Trophoblast cell (in vitro differentiated cells and primary cell): ENCODE measurements around the gene PLXNA3.

Source experiments
- DNase-seq, 2 donors: peaks; one replicate each; pipeline ENCODE4 v3.0.0-alpha.2; 2016
- H2AFZ ChIP-seq: 2 replicates; pipeline ENCODE4 v1.6.1; 2013; ENCODE audit warnings: low read length, moderate library complexity, mild to moderate bottlenecking; ENCODE audit not compliant: insufficient read depth, poor library complexity
- H2AK5ac ChIP-seq: 2 replicates; pipeline ENCODE4 v1.6.1; 2013; ENCODE audit warnings: mild to moderate bottlenecking, low read length
- H2BK120ac ChIP-seq: 2 replicates; pipeline ENCODE4 v1.6.1; 2013; ENCODE audit warnings: low read length, mild to moderate bottlenecking, moderate library complexity; ENCODE audit not compliant: insufficient read depth, poor library complexity
- H2BK12ac ChIP-seq: 2 replicates; pipeline ENCODE4 v1.6.1; 2013; ENCODE audit warnings: mild to moderate bottlenecking, low read length, moderate library complexity
- H2BK5ac ChIP-seq: 2 replicates; pipeline ENCODE4 v1.6.1; 2013; ENCODE audit warnings: low read length, low read depth, moderate library complexity, mild to moderate bottlenecking; ENCODE audit not compliant: poor library complexity
- H3K14ac ChIP-seq: 2 replicates; pipeline ENCODE4 v1.6.1; 2013; ENCODE audit warnings: mild to moderate bottlenecking, low read length
- H3K18ac ChIP-seq: 2 replicates; pipeline ENCODE4 v1.6.1; 2013; ENCODE audit warnings: mild to moderate bottlenecking, low read length
- H3K23ac ChIP-seq: 2 replicates; pipeline ENCODE4 v1.6.1; 2013; ENCODE audit warnings: low read length
- H3K27ac ChIP-seq: 2 replicates; pipeline ENCODE4 v1.5.1; 2013; ENCODE audit warnings: low read depth, mild to moderate bottlenecking, inconsistent platforms, low read length, moderate library complexity
- H3K27me3 ChIP-seq: 2 replicates; pipeline ENCODE4 v1.6.1; 2013; ENCODE audit warnings: inconsistent platforms, mild to moderate bottlenecking, low read length, moderate library complexity; ENCODE audit not compliant: insufficient read depth
- H3K36me3 ChIP-seq, 2 experiments: 1 replicate in 1 of 2; 2 replicates in 1 of 2; pipeline ENCODE4 v1.6.1; 2013; ENCODE audit warnings: low read length in 2 of 2, mild to moderate bottlenecking in 2 of 2, moderate library complexity in 1 of 2; ENCODE audit not compliant: insufficient read depth in 2 of 2, control insufficient read depth in 1 of 2
- H3K4ac ChIP-seq: 2 replicates; pipeline ENCODE4 v1.6.1; 2013; ENCODE audit warnings: low read depth, mild to moderate bottlenecking, low read length, moderate library complexity
- H3K4me1 ChIP-seq, 2 experiments: 1 replicate in 1 of 2; 2 replicates in 1 of 2; pipeline ENCODE4 v1.6.1; 2013; ENCODE audit warnings: low read length in 2 of 2, mild to moderate bottlenecking in 2 of 2, moderate library complexity in 1 of 2; ENCODE audit not compliant: insufficient read depth in 2 of 2, control insufficient read depth in 1 of 2
- H3K4me2 ChIP-seq: 2 replicates; pipeline ENCODE4 v1.6.1; 2013; ENCODE audit warnings: inconsistent platforms, mild to moderate bottlenecking, low read length, moderate library complexity
- H3K4me3 ChIP-seq: 2 replicates; pipeline ENCODE4 v1.5.1; 2013; ENCODE audit warnings: mild to moderate bottlenecking, low read depth, low read length, inconsistent platforms
- H3K79me1 ChIP-seq: one replicate; pipeline ENCODE4 v1.6.1; 2013; ENCODE audit warnings: low read length
- H3K79me2 ChIP-seq: 2 replicates; pipeline ENCODE4 v1.6.1; 2013; ENCODE audit warnings: low read length, mild to moderate bottlenecking; ENCODE audit not compliant: control insufficient read depth, insufficient read depth, poor library complexity
- H3K9ac ChIP-seq: 2 replicates; pipeline ENCODE4 v1.6.1; 2013; ENCODE audit warnings: mild to moderate bottlenecking, low read length
- H3K9me3 ChIP-seq: 2 replicates; pipeline ENCODE4 v1.6.1; 2013; ENCODE audit warnings: low read depth, mild to moderate bottlenecking, control low read depth, inconsistent platforms, low read length; ENCODE audit not compliant: insufficient read depth
- H4K12ac ChIP-seq: 2 replicates; pipeline ENCODE4 v1.6.1; 2013; ENCODE audit warnings: low read depth, mild to moderate bottlenecking, low read length, moderate library complexity
- H4K8ac ChIP-seq: 2 replicates; pipeline ENCODE4 v1.6.1; 2013; ENCODE audit warnings: low read depth, mild to moderate bottlenecking, low read length, moderate library complexity
- H4K91ac ChIP-seq: one replicate; pipeline ENCODE4 v1.6.1; 2013; ENCODE audit warnings: low read depth, mild to moderate bottlenecking, low read length, moderate library complexity
- WGBS: extraction: QIAGEN DNeasy Blood & Tissue Kit; methylation state at CpG from one replicate; pipeline ENCODE4 v1.1.7; 2013; ENCODE audit warnings: missing lambda C conversion rate; ENCODE audit not compliant: insufficient read length, insufficient coverage; ENCODE audit errors: extremely low coverage; 5-methylcytosine and 5-hydroxymethylcytosine counted together

Gene PLXNA3

GRCh38 chrX:154469114-154469513 lies 11.0 kb downstream of the PLXNA3 start:
- DNase-seq, result no peak
- no peak overlapping the region for H3K27ac ChIP-seq

DNA sequence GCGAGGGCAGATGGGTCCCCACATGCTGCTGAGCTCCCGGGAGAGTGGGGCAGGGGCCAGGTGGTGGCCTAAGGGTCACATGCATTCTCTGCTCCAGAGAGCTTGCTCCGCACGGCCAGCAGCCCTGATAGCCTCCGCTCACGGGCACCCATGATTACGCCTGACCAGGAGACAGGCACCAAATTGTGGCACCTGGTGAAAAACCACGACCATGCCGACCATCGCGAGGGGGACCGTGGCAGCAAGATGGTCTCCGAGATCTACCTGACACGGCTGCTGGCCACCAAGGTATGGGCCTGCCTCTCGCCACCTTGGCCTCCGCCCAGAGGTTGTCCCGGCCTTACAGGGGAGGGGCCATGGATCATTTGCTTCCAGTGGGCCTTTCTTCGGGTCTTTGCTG lies 11.8 kb downstream of the PLXNA3 start:
- Histone ChIP-seq H3K9ac (no peak overlapping the region), H3K23ac (no peak overlapping the region), H3K9me3 (no peaks in the 10 kb centered on the region), H3K4me2 (no peak overlapping the region), H3K27ac (no peak overlapping the region), H2BK120ac (no peak overlapping the region), H3K4ac (no peak overlapping the region), H3K18ac (no peak overlapping the region), H3K4me3 (no peak overlapping the region), H2BK5ac (no peak overlapping the region), H3K79me1 (no peaks in the 10 kb centered on the region), H4K12ac (no peak overlapping the region), H4K91ac (no peak overlapping the region), H2AK5ac (no peak overlapping the region), H2AFZ (no peak overlapping the region), H3K79me2 (no peaks in the 10 kb centered on the region), H2BK12ac (no peak overlapping the region), H3K14ac (no peak overlapping the region), H3K4me1 (no peaks in the 10 kb centered on the region), H3K27me3 (no peaks in the 10 kb centered on the region), H3K36me3 (peaks cover 88 to 89% of the 10 kb centered on the region in 2 experiments), H4K8ac (no peak overlapping the region)
- DNase-seq, result no peak
- no CpG with 5 or more reads among the region's 18 CpGs for WGBS

More at GRCh38 chrX:154469114-154469513, 11.0 kb downstream of the PLXNA3 start:
- Histone ChIP-seq H3K23ac (no peak overlapping the region), H3K79me1 (no peaks in the 10 kb centered on the region), H4K12ac (no peak overlapping the region), H3K9ac (no peak overlapping the region), H2BK12ac (no peak overlapping the region), H3K4me3 (no peak overlapping the region), H3K14ac (no peak overlapping the region), H2BK5ac (no peak overlapping the region), H2BK120ac (no peak overlapping the region), H4K91ac (no peak overlapping the region), H2AFZ (no peak overlapping the region), H3K9me3 (no peaks in the 10 kb centered on the region), H2AK5ac (no peak overlapping the region), H3K27me3 (no peaks in the 10 kb centered on the region), H3K18ac (no peak overlapping the region), H3K79me2 (no peaks in the 10 kb centered on the region), H3K36me3 (peaks cover 95 to 97% of the 10 kb centered on the region in 2 experiments), H3K4me1 (no peaks in the 10 kb centered on the region), H3K4me2 (no peak overlapping the region), H4K8ac (no peak overlapping the region), H3K4ac (no peak overlapping the region)
- WGBS, result no CpG with 5 or more reads among the region's 9 CpGs

DNA sequence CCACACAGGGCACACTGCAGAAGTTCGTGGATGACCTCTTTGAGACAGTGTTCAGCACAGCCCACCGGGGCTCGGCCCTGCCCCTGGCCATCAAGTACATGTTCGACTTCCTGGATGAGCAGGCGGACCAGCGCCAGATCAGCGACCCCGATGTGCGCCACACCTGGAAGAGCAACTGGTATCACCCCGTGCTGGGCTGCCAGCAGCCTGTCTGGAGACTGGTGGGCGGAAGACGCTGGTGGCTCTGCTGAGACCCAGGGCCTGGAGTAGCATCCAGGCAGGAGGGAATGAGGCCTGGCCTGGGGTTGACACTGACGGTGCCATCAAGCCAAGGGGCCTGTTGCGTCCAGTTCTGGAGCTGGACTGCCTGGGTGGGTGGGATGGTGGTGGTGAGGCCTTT lies 12.4 kb downstream of the PLXNA3 start:
- no peak overlapping the region for H4K12ac ChIP-seq
- H3K9ac ChIP-seq, result no peak overlapping the region
- H2BK120ac ChIP-seq, result no peak overlapping the region
- H2AFZ ChIP-seq, result no peak overlapping the region
- no peak overlapping the region for H2AK5ac ChIP-seq
- no peak for DNase-seq
- no peak overlapping the region for H4K91ac ChIP-seq
- H2BK12ac ChIP-seq, result no peak overlapping the region
- no peak overlapping the region for H3K14ac ChIP-seq
- H3K23ac ChIP-seq, result no peak overlapping the region
- peaks cover 83% of the 10 kb centered on the region in 2 experiments for H3K36me3 ChIP-seq
- H4K8ac ChIP-seq, result no peak overlapping the region
- no peak overlapping the region for H3K4me3 ChIP-seq
- H3K27ac ChIP-seq, result no peak overlapping the region
- no peaks in the 10 kb centered on the region for H3K79me1 ChIP-seq
- H3K4me2 ChIP-seq, result no peak overlapping the region
- H3K27me3 ChIP-seq, result no peaks in the 10 kb centered on the region
- H3K9me3 ChIP-seq, result no peaks in the 10 kb centered on the region
- H3K18ac ChIP-seq, result no peak overlapping the region
- no peak overlapping the region for H2BK5ac ChIP-seq
- H3K79me2 ChIP-seq, result no peaks in the 10 kb centered on the region
- no peaks in the 10 kb centered on the region for H3K4me1 ChIP-seq
- no peak overlapping the region for H3K4ac ChIP-seq
- WGBS, result no CpG with 5 or more reads among the region's 14 CpGs

DNA sequence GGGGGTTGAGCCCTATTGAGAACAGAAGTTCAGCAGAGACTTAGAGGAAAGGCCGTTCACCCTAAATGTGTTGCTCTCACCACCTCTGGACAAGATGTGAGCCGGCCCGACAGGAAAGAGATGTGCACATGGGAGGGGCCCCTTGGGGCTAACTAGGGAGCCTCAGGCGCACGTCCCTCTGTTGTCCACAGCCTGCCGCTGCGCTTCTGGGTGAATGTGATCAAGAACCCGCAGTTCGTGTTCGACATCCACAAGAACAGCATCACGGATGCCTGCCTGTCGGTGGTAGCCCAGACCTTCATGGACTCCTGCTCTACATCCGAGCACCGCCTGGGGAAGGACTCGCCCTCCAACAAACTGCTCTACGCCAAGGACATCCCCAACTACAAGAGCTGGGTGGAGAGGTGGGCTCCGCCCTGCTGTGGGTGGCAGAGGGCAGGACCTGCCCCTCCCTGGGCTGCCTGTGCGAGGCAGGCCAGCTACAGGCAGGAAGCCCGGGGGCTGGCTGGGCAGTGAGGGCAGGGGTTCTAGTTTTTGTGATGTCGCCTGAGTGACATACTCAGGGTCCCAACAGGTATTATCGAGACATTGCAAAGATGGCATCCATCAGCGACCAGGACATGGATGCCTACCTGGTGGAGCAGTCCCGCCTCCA lies 13.0 kb downstream of the PLXNA3 start:
- no peak overlapping the region for H2BK12ac ChIP-seq
- WGBS, result no CpG with 5 or more reads among the region's 23 CpGs

More for the DNA sequence above, 13.0 kb downstream of the PLXNA3 start:
- no peak overlapping the region for H3K27ac ChIP-seq
- no peaks in the 10 kb centered on the region for H3K79me1 ChIP-seq
- no peak for DNase-seq
- H3K36me3 ChIP-seq, result peaks cover 77 to 78% of the 10 kb centered on the region in 2 experiments
- H2AK5ac ChIP-seq, result no peak overlapping the region
- no peak overlapping the region for H3K23ac ChIP-seq
- no peaks in the 10 kb centered on the region for H3K27me3 ChIP-seq
- H2AFZ ChIP-seq, result no peak overlapping the region
- no peak overlapping the region for H3K4ac ChIP-seq
- no peaks in the 10 kb centered on the region for H3K79me2 ChIP-seq
- H3K4me2 ChIP-seq, result no peak overlapping the region
- no peak overlapping the region for H3K4me3 ChIP-seq
- H4K91ac ChIP-seq, result no peak overlapping the region
- no peak overlapping the region for H3K9ac ChIP-seq
- H2BK5ac ChIP-seq, result no peak overlapping the region
- H3K18ac ChIP-seq, result no peak overlapping the region
- no peaks in the 10 kb centered on the region for H3K9me3 ChIP-seq
- H2BK120ac ChIP-seq, result no peak overlapping the region
- no peak overlapping the region for H3K14ac ChIP-seq
- H4K8ac ChIP-seq, result no peak overlapping the region
- H4K12ac ChIP-seq, result no peak overlapping the region
- H3K4me1 ChIP-seq, result no peaks in the 10 kb centered on the region
